A204.1 (cell line): ENCODE measurements around the gene ANO10.
"Not testable (repeated sequence)": the region's sequence is repeated elsewhere in the genome, so short reads cannot be mapped to it uniquely, and the experiment has no call there.

ENCODE experiments used
- FAIRE-seq: peaks from 2 replicates; lab custom pipeline; 2012; peaks lifted over from hg19 to GRCh38; lab: Jason Lieb, UNC

Gene ANO10

DNA sequence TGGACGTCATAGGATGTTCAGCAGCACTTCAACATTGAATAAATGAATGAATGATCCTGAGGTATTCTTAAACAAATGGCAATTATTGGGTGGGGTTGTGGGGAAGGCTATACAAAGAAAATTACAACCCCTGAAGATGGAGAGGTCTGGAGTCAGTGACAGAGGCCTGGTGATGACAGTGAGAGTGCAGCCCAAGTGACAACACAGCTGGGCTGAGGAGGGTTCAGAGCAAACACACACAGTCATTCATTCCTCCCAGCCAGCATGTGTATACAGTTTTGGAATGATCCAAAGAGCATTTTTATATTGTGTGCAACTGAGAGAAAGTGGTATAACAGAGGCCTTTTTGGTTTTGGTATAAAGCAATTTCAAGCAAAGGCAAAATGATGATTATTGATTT is 148.1 kb downstream of the ANO10 start:
- FAIRE-seq, result no peak

DNA sequence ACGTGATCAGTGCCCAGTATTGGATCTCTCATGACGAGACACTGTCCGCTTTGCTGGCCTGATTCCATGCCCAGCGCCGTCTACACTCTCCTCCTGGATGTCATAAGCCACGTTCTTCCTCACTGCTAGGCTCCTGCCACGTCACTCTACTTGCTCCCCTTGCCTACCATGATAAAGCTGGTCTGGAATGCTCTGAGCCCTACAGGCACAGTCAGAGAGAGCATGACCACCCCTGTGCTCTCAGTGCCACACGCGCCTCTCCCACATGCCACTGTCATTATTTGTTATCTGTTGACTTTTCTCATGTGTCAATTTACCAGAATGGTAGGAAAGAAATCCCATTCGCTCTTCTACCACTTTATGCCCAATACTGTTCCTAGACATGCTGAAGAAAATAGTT is 148.6 kb downstream of the ANO10 start:
- no peak for FAIRE-seq

DNA sequence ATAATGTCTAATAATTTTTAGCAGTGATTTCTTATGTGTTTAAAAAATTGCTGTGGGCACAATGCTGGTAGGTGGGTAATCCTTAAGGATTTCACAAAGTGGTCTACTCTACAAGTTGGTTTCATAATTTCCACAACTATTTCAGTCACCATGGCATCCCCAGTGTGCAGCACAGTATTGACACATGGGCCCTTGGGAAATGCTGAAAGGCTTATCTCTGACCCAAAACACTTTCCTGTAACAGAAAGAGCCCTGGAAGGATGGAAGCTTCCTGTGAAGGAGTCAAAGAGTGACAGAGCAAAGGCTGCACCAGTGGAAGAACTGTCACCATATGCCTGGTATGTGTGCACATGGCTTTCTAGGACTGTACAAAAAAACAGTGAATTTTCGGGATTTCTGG is 153.7 kb downstream of the ANO10 start:
- FAIRE-seq, result no peak

DNA sequence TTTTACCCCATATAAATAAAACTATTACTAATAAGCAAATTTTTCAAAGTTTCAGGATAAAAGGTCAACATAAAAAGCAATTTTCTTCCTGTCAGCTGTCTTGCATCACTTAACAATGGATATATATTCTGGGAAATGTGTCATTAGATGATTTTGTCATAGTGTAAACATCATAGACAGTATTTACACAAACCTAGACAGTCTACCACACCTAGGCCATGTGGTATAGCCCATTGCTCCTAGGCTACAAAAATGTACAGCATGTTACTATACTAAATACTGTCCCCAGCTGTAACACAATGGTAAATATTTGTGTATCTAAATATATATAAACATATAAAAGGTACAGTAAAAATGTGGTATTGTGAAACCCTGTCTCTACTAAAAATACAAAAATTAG is 156.7 kb downstream of the ANO10 start:
- no peak for FAIRE-seq

DNA sequence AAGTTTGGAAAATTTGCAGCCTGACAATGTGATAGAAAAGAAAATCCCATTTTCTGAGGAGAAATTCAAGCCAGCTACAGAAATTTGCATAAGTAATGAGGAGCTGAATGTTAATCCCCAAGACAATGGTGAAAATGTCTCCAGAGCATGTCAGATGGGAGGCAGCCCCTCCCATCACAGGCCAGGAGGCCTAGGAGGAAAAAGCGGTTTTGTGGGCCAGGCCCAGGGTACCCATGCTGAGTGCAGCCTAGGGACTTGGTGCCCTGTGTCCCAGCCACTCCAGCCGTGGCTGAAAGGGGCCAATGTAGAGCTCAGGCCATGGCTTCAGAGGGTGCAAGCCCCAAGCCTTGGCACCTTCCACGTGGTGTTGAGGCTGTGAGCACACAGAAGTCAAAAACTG is 159.2 kb downstream of the ANO10 start:
- FAIRE-seq, result not testable (repeated sequence)

DNA sequence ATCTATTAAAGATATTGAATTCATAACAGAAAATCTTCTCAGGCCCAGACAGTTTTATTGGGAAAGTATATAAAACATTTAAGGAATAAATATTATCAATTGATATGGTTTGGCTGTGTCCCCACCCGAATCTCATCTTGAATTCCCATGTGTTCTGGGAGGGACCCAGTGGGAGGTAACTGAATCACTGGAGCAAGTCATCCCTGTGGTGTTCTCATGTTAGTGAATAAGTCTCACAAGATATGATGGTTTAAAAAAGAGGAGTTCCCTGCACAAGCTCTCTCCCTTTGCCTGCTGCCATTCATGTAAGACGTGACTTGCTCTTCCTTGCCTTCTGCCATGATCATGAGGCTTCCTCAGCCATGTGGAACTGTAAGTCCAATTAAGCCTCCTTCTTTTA is 160.5 kb downstream of the ANO10 start:
- FAIRE-seq, result no peak

DNA sequence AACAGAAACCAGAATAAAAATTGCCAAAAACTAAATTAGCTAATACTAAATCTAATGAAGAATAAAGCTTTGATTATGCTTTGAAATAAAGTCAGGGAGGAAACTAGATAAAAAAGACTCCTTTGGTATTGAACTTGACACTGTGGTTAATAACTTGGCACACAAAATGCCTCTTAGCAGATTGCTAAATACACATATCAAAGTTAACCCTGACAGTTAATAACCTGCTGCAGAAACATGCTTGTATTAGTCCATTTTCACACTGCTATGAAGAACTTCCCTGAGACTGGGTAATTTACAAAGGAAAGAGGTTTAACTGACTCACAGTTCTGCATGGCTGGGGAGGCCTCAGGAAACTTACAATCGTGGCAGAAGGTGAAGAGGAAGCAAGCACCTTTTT is 164.8 kb downstream of the ANO10 start:
- not testable (repeated sequence) for FAIRE-seq

DNA sequence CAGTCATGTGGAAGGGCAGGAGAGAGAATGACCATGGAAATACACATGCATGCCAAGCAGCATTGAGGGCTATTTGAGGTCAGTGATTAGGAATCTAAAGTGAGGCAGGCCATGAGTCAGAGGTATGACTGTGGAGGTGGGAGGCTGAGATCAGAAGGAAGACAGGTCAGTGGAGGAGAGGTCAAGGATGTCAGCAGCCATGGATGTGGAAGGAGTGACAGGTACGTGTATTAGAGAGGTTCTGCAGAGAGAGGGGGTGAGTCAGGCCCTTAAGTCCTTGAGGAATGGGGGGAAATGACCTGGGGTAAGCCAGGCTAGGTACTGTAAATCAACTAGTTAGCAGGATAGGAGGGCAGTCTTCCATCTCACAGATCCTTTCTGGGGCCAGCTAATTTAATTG is 166.6 kb downstream of the ANO10 start:
- FAIRE-seq, result no peak

DNA sequence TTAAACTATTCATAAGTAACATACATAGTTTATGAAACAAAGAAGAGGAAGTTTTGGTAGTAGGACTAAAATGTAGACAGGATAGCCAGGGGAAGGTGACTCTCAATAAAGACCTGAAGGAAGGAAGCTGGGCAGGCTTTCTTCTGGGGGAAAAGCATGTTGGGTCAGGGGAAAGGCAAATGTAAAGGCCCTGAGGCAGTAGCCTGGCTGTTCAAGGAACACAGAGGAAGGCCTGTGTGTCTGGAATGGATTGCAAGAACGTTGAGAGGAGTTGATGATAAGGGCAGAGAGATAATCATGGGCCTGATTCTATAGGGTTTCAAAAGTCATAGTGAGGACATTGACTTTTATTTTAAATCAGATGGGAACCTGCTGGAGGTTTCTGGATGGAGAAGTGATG is 167.8 kb downstream of the ANO10 start:
- FAIRE-seq, result no peak

DNA sequence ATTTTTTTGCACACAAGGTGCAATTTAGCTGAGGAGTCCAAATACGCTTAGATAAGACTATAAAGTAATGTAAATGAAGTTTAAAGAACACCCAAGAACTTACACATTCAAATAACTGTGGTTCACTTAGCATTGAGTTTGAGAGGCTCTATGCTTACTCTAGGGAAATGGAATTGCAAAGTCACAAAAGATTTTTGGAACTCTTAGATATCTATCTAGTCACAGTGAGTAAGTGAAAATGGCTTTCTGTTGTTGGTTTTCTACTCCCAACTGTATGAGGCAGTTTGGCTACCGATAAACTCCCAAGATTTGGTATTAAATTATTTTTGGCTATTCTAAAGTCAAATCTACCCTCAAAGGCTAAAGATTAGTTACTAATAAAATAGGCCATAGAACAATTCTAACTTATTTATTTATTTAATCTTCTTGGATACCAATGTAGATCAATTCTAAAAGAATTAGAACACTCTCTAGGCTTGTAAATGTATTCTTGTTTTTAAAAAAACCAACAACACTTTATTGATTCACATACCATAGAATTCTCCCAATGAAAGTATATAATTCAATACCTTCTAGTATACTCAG is 170.0 kb downstream of the ANO10 start:
- no peak for FAIRE-seq

DNA sequence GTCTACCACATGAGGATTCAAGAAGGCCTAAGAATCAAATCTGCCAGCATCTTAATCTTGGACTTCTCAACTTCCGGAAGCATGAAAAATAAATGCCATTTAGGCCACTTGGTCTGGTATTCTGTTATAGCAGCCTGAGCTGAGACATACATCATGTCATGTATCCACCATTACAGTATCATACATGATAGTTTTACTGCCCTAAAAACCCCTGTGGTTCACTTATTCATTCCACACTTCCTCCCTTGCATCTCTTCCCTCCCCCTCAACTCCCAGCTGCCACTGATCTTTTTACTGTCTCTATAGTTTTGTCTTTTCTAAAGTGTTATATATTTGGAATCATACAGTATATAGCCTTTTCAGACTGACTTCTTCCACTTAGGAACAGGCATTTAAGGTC is 173.7 kb downstream of the ANO10 start:
- no peak for FAIRE-seq

DNA sequence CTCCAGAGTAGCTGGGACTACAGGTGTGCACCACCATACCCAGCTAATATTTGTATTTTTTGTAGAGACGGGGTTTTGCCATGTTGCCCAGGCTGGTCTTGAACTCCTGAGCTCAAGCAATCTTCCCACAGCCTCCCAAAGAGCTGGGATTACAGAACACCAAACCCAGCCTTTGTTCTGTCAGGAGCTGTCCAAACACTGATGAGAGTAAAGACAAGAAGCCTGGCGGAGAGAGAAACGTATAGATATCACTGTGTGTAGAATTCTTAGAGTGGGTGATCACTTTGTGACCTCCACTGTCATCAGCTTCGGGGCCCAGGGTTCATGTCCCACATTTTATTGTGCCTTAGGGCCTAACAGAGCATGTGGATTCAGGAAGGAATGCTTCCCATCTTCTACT is 176.0 kb downstream of the ANO10 start:
- FAIRE-seq, result no peak

DNA sequence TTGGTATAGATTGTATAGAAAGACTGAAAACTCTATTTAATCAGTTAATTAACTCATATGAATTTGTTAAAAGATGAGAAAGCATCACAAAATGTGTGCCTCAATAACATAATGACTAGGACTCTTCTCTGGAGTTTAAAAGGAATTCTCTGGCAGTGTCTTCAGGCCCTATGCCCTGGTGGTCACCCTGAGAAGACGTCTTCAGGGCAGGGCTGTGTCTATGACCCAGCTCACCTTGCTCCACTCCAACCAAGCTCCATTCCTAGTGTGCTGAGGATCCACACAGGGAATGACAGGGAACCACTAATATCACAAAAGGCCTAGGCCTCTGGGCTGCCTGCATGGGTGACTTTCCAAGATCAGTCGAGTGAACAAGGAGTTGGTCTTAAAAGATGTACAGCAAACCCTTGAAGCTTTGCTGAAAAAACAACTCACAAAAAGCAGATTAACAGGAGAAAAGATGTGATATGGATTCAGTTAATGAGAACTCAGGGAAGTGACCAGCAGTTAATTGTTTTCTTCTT is 178.9 kb downstream of the ANO10 start:
- no peak for FAIRE-seq

DNA sequence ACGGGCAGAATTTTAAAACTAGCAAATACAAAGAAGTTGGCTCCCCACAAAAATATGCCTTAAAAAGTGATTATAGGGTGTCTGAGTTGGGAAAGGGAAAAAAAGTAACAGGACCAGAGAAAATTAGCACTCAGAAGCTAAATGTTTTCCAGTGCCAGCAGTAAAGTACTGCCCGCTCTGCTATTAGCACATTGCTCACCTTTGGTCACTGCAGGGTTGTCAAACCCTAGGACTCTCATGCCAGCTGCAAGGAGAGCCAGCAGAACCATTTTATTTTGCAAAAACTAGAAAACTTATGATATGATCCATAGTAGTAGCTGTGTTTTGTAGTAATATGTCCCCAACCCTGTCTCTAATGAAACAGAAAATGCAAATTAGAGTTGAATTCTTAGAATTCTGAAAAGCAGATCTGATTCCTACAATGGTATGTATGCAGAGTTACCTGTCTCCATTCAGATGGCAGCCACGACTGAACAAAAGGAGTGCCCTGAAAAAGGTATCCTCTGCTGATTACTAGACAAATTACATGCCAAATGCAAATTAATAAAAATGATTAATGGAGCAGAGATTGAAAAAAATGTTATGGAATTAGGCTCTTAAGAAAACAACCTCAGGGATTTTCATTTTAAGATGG is 185.2 kb downstream of the ANO10 start:
- FAIRE-seq, result no peak

DNA sequence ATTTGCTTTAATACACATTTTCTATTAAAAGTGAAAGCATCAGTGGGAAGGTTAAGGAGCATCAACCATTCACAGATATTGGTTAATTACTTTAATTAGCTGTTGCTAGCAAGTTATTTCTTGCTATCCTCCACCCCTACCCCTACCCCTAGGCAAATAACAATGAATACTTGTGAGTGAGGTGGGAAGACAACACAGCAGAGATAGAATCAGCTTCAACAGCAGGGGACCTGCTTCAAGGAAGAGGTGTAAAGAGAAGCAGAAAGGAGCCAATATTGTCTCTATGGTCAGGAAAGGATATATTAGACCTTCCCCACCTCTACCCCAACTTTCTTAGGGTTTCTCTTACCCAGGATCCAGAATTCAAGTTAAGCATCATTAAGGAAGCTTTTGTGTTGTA is 186.1 kb downstream of the ANO10 start:
- no peak for FAIRE-seq

DNA sequence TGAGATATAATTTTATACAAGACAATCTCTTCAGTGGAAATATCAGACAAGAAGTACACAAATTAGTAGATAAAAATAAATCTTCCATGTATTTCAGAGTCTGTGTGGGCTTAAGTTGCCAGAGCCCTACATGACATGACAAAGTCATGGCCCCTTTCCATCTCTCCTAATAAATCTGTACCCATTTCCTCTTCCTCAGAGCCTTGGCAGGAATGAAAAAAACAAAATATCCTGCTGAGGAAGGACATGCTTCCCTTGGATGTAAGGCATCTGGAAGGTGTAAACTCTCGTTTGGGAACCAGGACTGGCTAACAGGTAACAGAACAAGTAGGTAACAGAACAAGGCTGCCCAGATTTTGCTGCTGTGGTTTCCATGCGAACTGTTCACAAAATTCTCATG is 187.4 kb downstream of the ANO10 start:
- FAIRE-seq, result no peak

DNA sequence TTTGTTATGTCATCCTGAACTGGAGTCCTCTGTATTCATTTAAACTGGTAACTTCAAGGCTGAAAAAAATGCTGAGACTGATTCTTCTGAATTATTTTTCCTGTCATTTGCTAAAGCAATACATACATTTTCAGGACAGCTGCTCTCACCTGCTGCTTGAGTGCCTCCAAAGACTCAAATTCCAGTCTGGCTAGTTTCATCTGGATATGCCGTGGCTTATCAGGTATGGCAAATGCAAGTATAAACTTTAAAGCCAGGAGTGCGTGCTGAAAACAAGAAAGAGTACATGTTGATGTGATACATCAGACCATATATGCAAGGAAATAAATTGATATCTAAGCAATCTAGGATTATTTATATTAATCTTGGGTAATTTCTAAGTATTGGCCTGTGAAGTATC is 189.3 kb downstream of the ANO10 start:
- FAIRE-seq, result no peak

DNA sequence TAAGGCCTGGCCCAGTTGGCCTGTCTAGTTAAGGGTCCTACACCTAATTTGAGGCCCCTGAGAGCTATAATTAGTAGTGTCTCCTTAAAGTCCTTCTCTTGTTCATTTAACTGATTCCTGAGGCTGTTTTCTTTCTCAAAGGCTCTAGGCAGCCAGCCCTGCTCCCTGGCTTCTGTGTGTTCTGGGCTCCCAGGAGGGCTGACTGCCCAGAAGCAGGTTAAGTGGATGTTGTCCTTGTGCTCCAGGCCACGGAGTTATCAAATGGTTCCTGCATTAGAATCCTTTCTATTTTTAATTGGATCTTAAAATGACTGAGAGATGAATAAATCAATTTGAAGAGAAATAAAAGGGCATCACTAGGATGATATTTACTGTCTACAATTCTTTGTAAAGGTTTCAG is 195.4 kb downstream of the ANO10 start:
- FAIRE-seq, result no peak

DNA sequence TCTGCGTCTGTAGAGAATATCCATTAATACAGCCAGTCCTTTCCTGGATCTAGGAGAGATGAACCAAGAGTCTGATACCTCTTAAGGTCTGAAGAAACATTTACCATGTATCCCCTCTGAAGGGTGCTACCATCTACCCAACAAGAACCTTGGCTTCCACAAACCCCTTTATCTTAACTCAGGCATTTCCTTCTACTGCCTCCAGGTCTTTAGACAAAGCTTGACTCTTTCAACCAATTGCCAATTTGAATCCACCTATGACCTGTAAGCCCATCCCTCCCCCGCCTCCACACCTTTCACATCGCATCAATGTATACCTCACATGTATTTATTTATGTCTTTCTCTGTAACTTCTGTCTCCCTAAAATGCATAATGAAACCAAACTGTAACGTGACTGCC is 196.0 kb downstream of the ANO10 start:
- no peak for FAIRE-seq

DNA sequence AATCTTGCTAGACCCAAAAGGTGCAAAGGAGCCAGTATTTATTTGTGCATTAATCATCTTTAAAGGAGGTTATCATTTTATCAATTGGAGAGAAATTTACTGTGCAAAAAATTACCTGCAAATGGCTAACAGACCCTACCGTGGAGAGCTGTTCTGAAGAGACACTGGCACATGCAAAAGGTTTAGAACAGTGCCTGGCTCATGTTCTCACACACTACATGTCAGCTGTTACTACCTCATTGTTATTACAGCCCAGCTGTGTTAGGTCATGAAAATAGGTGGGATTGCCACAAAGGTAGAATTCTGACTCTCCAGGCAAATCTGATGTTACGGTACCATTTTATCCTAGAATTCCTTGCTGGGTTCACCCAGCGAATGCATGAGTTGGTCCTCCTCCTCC is 198.2 kb downstream of the ANO10 start:
- no peak for FAIRE-seq

DNA sequence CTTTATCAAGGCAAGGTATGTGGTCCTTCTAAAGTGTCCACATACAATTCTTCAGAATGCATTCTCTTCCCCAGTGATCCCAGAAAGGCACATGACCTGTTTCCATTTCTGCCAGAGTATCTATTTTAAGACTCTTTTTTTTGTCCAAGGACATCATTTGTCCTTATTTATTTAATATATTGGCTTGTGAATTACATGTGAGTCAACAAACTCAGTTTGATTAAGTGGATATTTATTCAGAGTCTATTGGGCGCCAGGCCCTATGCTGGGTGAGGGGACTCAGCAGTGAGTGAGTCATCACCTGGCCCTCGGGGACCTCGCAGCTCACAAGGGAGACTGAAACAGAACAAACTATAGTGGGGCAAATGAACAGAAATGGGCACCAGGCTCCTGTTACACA is 198.7 kb downstream of the ANO10 start:
- FAIRE-seq, result no peak

DNA sequence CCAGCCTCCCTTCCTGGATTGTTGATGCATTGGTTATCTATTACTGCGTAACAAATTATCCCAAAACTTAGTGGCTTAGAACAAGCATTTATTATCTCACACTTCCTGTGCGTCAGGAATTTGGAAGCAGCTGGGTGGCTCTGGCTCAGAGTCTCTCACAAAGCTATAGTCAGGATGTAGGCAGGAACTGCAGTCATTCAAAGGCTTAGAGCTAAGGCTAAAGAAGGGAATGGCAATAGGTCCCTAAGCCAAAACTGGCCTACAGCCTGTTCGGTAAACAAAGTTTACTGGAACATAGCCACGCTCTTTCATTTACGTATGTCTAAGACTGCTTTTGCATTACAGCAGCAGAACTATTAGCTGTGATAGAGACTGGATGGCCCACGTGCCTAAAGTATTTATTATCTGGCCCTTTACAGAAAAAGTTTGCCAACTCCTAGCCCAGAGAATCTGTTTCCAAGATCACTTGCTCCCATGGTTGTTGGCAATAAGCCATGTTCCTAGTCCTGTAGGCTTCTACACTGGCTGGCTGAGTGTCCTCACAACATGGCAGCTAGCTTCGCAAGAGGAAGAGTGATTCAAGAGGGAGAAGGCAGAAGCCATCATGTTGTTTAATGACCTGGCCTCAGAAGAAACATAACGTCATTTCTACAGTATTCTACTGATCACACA is 203.1 kb downstream of the ANO10 start:
- no peak for FAIRE-seq

DNA sequence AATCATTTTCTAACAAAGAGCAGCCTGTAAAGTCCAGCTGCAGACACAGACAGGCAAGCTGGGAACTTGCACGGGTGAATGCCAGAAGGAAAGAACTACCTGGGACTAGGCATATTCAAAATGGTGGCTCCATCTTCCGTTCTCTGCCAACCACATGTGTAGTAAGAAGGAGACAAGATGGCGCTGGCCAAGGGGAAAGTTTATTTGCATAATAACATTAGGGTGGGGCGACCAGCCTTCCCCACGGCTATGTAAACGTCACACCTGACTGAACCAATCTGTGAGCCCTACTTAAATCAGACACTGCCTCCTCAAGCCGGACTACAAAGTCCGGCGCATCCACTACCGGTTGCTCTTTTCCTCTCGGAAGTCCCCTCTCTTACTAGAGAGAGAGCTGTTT is 204.7 kb downstream of the ANO10 start:
- FAIRE-seq, result no peak

DNA sequence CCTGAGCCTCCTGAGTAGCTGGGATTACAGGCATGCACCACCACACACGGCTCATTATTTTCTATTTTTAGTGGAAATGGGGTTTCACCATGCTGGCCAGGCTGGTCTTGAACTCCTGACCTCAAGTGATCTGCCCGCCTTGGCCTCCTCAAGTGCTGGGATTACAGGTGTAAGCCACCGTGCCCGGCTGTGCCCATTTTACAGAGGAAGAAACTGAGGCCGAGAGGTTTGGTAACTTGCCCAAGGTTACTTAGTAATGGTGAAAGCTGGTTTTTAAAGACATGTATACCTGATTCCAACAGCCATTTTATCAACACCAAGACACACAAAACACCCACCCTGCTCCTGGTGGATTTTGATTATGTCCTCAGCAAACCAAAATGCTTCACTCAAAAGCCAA is 206.7 kb downstream of the ANO10 start:
- FAIRE-seq, result no peak
